ENCODE measurements around the gene MAP1LC3A.
A peak's percentile ranks its signal among the peaks of the same experiment; 100 is the strongest.

Gene MAP1LC3A

DNA sequence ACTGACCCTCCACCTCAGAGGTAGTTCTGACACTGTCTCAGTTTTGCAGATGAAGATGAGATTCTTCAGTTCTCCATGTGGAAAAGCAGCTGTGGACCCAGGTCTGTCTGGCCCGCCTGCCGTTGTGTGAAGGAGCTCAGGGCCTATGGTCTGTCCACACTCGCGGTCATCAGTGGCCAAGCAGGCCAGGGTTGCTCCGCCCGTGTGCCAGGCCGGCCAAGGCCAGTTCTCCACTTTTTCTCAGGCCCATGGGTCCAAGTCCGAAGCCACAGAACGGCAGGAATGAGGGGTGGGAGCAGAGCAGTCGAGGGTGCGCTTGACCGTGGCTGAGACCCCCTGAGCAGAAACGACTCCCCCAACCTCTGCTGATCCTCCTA, 8.6 kb upstream of the MAP1LC3A start:
- DNase-seq: peak; percentile 0

DNA sequence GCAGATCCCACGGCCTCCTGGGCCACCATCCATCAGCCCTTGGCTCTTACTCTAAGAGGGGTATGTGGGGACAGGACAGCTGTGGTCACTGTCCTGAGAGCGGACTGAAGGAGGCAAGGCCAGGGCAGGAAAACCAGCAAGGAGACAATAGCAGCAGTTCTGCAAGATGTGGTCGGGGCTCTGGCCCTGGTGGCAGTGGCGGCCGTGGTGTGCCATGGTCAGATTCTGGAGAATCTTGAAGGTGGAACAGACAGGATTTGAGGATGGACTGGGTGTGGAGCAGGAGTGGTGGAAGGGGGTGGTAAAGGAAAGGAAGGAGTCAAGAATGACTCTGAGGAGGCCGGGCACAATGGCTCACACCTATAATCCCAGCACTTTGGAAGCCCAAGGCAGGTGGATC, 5.9 kb upstream of the MAP1LC3A start:
- no peak for DNase-seq

DNA sequence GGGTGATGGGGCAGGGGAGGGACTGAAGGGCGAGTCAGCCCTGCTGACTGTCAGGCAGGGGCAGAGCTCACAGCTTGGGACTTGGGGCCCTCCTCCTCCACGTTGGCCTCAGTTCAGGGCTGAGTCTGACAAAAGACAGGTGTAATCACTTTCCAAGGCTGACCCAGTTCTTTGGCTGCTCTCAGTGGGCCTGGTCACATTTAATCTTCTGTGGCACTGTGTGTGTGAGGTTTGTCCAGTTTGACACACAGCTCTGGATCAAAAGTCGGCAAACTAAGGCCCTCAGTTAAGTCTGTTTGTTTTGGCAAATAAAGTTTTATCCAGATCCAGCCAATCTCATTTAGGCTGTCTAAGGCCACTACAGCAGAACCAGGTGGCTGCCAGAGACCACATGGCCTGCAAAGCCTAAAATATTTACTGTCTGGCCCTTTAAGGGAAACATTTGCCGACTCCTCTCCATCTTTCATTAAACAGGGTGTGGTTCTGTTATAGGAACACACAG, 5.1 kb upstream of the MAP1LC3A start:
- DNase-seq: no peak

DNA sequence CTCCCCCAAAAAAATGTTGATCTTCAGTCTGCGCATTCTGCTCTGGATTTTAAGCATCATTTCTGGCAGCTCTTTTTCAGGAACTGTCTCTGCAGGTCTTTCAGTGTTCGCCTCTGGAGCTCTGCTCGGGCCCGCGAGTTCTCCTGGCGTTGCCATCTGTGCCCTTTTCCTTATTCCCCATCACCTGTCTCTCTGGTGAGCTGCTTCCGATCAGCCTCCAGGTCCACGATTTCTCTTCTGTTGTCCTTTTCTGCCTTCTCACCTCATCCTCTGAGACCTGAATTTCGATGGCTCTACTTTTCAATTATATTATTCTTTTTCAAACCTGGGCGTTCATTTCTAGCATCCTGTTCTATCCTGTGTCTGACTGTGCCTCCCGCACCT, 590 bp upstream of the MAP1LC3A start:
- no peak for DNase-seq

DNA sequence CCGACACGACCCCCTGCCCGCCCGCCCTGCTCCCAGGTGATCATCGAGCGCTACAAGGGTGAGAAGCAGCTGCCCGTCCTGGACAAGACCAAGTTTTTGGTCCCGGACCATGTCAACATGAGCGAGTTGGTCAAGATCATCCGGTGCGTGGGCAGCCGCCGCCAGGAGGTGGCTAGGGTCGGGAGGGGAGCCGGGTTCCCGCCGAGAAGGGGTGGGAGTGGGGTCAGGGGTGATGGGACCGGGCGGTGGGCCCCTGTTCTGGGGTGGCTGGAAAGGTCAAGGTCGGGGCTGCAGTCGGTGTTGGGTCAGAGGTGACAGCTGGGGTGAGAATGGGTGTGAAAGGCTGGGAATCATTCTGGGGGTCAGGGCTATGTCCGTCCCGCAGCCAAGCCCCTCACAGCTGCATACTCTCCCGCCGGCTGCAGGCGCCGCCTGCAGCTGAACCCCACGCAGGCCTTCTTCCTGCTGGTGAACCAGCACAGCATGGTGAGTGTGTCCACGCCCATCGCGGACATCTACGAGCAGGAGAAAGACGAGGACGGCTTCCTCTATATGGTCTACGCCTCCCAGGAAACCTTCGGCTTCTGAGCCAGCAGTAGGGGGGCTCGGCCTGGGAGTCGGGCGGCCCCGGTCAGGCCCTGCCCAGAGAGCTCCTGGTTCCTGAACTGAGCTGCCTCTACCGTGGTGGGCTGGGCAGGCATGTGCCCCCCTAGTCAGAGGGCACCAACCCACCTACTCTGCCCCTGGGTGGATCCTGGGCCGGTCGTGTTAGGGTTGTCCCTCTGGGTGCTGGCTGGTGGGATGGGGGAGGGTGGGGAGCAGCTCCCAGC, 1.0 kb downstream of the MAP1LC3A start:
- no peak for DNase-seq

DNA sequence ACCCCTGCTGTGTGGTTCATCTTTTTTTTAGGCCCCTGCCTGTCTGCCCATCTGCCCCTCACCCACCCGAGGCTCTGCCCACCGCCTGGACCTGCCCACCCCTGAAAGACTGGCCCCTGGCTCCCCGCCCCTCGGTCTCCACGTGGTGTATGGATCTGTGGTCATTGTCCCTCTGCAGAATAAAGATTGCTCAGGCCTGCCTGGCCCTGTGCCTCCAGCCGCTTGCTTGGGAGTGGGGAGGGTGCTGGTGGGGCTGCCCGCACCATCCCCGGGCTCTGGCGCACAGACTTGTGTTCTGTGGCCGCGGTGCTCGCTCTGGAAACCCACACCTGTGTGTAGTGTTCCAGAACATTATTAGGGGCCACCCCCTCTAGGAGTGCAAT, 1.6 kb downstream of the MAP1LC3A start:
- no peak for DNase-seq

DNA sequence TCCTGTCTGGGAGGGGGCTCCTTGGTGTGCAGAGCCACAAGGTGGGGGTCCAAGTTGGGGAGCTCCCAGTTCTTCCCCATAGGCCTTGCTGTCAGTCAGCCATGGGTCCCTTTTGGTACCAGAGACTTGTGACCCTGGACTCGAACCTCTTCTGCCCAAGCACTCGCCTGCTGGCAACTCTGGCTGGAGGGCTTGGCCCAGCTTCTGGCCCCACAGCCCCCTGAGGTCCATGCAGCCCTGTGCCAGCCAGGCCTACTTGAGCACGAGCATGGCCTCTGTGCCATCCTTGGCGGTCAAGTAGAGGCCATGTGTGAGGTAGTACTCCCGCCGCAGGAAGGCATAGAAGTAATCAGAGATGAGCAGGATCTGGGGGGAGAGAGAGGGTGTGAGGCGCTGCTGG, 2.1 kb downstream of the MAP1LC3A start:
- no peak for DNase-seq

DNA sequence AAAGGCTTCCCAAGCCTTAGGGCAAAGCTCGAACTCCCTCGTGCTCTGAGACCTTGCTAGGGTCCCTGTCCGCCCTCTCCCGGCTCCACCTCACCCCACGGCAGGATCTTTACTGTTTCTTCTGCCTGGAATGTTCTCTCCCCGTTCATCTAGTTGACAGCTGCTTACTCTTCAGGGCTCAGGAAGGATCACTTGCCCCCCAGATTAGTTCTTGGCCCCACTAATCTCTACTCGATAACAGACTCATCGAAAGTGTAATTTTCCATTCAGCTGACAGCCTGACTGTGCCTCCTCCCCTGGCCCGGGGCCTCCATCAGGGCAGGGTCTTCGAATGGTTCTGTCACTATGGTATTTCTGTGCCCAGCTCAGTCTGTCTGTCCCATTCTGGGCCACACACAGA, 3.1 kb downstream of the MAP1LC3A start:
- no peak for DNase-seq

DNA sequence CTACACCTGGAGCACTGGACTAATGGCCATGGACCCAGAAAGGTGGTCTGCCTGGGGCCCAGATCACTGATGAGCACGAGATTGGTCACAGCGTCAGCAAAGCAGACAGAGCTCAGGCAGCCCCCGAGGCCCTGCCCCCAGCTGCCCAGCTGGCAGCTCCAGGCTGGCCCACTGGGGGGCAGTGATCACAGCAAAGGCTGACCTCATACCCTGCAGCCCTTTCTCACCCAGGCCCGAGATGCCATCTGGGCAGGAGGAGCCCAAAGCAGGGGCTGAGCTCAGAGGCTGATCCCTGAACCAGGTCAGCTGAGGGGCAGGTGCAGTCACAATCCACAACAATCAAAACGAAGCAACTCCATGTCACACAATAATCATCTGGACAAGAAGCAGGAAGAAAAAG, 4.1 kb downstream of the MAP1LC3A start:
- no peak for DNase-seq

DNA sequence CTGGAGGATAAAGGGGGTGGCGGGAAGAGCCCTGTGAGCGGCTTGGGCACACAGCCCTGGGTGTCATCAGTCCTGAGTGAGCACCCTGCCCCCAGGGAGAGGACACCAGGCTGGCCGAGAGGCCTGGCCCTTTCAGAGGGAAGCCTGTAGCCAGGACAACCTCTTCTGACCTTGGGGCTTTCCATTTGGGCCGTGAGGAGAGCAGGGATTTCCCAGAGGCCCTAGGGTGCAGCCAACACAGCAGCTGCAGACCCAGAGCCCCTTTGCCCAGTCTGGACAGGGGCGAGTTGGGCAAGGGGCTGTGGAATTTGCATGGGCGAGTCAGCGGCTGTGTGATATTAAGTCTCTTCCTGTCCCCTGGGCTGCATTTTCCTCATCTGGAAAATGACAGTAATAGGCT, 6.3 kb downstream of the MAP1LC3A start:
- no peak for DNase-seq

DNA sequence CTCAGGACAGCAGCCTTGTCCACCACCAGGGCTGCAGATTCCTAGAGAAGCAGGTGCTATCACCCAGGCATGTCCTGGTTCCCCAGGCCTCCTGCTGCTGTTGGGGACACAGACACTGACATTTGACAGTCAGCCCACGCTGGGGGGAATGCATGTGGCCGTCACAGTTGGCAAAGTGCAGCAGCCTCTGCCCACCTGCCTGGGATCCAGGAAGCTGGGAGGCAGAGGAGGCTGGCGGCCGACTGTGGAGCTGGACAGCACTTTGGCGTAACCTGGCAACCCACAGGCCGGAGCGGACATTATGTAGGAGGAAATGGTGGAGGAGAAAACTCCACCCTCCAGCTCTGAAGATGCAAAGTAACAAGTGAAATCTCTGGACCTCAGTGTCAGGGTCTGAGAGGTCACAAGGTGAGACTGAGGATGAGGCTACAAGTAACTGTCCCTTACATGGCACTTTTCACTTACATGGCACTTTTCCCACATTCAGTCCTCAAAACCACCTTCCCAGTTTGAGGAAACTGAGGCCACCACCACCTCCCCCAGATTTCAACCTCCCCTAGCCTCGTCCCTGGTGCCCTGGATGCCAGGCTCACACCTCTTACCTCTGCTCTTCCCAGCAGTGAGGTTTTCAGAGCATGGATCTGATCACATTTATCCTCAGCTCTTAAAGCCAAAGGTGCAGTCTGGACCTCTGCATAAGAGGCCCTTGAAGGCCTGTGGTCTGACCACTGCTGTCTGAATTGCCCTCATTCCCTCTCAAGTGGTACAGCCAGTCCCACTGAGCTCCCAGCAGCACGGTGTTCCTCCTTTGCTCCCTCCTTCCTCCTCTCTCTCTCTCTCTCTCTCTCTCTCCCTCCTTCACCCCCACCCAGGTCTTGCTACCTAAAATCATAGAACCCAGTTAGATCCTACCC, 8.7 kb downstream of the MAP1LC3A start:
- no peak for DNase-seq

DNA sequence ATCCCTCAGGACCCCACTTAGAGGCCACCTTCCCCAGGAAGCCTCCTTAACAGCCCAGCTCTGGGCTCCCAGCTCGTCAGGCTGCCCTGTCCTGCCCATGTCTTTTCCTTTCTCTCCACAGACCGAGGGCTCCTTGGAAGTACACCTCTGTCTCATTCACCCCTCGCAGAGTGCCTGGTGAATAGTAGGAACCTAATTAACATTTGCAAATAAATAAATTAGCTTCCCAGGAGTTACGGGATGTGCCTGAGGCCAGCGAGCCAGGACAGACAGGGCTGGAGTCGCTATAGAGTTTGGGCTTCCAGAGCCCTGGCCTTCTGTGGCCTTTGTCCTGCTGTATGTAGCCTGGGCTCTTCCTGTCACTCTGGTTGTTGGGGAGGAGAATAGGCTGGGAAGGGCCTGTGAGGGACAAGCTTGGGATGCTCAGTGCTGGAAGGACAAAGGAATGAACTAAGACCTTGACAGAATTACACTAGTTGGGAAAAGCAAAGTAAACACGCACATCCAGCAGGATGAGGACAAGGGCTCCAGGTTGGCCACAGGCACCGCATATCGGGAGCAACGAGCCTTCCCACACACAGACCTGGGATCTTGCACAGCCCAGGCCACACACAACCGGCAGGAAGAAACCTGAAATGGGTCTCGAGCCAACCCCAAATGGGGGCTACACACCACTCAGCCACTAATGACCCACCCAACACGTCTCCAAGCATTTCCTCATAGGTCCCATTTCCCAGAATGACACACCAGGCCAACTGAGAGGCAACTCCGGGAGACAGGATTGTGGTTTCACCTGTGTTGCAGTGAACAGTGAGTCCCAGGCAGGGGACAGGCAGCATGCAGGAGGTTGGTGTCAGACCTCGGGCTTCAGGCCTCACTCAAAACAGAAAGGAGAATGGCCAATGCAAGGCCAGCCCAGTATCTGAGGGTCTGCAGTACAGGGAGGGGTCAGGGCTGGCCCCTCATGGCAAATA, 9.7 kb downstream of the MAP1LC3A start:
- no peak for DNase-seq

DNA sequence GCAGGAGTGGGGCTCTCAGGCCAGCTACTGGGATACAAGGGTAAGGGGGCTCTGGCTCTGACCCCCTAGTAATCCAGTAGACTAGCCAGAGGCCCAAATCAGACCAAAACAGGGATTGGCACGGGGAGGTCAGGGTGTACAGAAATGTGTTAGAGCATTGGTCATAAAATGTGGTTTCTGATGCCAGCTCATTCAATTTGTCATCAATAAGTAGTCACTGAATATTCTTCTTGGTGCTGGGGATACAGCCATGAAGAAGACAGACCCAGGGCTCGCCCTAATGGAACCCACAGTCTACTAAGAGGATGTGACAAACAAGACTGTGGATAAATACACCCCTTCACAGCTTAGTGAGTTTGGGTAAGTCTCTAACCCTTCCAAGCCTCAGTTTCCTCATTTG, 11.1 kb downstream of the MAP1LC3A start:
- no peak for DNase-seq

DNA sequence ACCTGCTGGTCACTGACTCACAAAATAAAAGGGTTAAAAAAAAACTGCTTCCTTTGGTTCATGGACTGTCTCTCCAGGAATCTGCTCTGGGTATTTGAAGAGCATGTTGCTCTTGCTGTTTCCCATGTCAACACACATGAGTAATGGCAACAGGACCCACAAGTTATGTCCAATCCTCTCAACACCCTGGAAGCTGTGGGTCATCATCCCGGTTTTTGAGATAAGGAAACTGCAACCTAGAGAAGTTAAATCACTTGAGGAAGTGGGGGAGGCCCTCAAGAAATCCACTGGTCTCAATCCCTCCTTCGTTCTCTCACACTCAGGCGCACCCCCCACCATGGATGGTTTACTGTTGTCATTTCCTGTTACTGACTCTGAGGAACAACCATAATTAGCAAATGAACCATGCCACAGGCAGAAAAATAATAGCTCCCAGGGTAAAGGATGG, 12.4 kb downstream of the MAP1LC3A start:
- DNase-seq: peak; percentile 99

DNA sequence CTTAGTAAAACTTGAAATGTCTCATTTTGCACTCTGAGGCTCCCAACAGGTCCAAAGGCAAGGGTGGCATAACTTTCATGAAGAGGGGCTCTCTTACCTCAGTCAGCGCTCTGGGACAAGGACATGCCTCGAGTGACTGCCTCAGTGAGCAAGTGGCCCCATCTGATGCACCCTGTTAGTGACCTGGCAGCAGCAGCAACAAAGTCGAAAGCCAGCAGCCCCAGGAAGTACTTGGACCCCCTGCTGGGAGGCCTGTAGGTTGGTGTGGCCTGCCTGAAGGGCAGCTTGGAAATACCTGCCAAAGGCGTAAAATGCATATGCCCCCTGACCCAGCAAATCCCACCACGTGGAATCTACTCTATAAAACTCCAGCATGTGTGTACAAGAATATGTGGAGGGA, 13.2 kb downstream of the MAP1LC3A start:
- DNase-seq: no peak

DNA sequence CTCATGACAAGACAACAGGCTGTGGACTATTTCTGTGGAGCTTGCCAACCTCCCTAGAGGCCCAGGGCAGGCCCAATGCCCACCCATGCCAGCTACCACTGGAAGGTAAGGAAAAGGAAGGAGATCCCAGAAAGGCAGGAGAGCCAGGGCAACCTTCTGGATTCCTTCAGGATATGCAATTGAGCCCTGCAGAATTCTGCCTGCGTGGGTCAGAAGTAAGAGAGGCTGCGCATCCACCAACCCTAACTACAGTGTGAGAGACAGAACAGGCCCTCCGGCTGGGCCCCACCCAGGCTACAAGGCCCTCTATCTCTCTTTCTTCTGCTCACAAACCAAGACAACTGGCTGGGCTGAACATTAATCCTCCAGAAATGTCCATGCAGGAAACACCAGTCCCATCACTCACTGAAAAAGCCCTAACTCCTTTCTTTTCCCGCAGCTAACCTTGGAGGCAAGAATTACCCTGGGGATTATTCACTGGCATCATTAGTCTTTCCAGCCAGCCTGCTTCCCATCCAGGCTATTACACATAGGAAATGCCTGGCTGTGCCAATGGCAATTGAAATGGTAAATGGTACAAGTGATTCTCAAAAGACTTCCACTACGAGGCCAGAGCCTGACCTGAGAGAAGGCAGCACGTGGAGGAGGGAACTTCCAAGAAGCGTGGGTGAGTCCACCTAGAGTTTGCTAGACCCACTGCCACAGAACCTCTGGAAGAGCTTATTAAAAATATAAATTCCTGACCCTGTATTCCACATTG, 15.2 kb downstream of the MAP1LC3A start:
- DNase-seq: peak; percentile 20

DNA sequence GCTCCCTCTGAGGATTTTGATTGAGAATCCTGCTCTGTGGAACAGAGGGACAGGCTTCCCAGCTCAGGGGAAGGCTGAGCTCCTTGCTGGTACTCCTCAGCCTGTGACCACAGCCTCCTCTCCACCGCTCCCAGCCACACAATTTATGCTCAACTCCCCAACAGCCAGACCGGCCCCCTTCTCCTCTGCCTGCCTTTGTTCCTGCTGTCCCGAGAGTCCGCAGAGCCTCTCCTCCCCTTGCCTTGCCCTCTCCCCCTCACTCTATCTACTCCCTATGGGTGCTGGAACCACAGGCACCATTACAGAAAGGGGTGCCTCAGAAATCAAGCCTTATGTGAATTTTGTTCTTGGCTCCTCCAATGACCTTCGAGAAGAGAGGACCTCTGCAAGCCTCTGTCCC, 15.9 kb downstream of the MAP1LC3A start:
- DNase-seq: no peak

DNA sequence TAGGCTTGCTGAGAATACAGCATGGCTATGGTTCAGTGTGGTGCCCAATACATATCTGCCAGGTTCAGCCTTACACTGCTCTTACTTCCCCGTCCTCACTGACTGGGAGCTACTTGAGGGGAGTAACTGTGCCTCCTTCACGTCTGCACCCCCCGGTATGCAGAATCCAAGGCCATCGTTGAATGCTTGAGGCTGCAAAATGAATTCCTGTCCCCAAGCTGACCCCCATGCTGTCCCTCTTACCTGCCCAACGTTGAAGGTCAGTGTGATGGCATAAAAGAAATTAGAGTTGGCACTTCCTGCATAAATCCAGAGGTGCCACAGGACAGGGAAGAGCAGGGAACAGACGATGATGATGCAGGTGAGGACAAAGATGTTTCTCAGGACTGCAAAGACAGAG, 16.3 kb downstream of the MAP1LC3A start:
- no peak for DNase-seq

DNA sequence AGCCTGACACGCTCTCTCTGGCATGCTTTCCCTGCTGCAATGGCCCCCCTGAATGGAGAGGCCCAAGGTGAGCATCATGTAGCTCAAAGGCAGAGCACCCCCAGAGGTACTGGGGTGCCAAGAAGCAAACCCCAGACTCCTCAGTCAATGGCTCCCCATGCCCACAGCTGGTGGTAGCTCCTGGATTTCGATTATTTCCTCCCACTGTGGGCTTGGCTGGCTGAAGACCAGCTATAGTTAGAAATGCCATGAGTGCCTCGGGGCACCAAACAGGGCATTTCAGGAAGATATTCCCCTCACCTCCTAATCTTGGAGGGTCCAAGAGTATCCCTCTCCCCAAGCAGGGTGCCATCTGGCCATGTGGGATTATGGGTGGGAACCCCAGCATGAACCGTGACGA, 16.8 kb downstream of the MAP1LC3A start:
- no peak for DNase-seq

DNA sequence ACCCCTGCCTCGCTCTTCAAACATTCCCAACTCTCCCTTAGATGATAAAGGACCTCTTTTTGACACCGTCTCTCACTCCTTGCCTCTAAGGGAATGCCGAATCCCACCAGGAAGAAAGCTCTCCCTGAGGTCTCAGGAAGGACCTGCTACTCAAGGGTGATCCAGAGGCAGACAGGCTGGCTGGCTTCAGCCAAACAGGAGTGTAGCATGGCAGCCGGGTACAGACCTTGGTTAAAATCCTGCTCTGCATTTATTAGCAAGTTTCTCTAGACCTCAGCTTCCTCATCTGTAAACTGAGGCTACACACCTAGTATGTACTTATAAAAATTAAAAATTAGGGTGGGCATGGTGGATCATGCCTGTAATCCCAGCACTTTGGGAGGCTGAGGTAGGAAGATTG, 17.2 kb downstream of the MAP1LC3A start:
- no peak for DNase-seq

DNA sequence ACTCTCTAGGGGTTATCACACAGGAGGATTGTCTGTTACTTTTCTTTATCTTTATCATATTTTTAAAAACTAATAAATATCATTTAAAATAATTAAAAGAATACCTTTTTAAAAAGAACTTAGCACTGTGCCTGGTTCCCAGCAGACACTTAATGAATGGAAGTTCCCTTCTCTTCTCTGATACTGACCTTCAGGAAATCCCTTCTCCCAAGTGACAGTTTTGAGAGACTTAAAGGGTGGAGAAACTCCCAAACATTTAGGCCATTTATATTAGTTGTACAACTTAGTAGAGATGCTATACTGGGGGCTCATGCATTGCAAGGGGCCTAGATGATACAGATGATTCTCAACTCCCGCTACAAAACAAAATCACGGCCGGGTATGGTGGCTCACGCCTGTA, 18.5 kb downstream of the MAP1LC3A start:
- DNase-seq: no peak

DNA sequence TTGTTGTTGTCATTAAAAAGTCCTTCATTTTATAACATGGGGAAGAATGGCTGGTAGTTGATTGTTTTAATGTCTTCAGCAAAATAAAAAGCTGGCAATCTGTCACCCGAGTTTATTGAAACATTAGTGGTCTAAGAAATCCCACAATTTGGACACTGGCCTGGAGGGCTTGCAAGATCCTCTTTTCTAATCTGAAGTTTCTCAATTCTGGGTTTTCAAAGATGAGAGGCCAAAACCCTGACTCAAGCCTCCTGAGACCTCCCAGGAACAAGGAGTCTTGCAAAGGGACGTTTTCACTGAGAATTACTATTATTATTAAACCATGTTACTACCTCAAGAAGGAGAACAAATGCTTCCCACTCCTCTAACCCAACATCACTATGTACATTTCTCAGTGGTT, 19.5 kb downstream of the MAP1LC3A start:
- DNase-seq: no peak
